ENCODE results near the gene ARHGEF38. TPM values are rescaled to one million over a fixed set of nuclear protein-coding genes. Genes with fewer than 3 reads are reported as not detected.

ARHGEF38 gene
- total RNA-seq, 1 donor = not detected

GRCh38 chr4:105633241-105633640 is 80.8 kb downstream of the ARHGEF38 start:
- H3K27me3 ChIP-seq (ENCODE audit: insufficient read depth, low read length) = peaks cover 4% of the 10 kb centered on the region
- H3K36me3 ChIP-seq (ENCODE audit: insufficient read depth, low read length) = no peaks in the 10 kb centered on the region
- H3K4me1 ChIP-seq (ENCODE audit: insufficient read depth, low read length) = no peaks in the 10 kb centered on the region
- no peak overlapping the region for H3K4me3 ChIP-seq (ENCODE audit: insufficient read depth, low read length)
- H3K79me2 ChIP-seq (ENCODE audit: insufficient read depth, low read length) = no peaks in the 10 kb centered on the region
- no peaks in the 10 kb centered on the region for H4K20me1 ChIP-seq (ENCODE audit: insufficient read depth, low read length)
- no peak overlapping the region for H2AFZ ChIP-seq (ENCODE audit: low read length)
- H3K4me2 ChIP-seq (ENCODE audit: insufficient read depth, low read length) = no peak overlapping the region
- DNase-seq (ENCODE audit: insufficient read length, low spot score, missing footprints) = no peak
- no peak overlapping the region for H3K27ac ChIP-seq (ENCODE audit: low read depth, low read length)
- no peak for TF ChIP-seq CTCF (IDR thresholded peaks at IDR 0.05; ENCODE audit: extremely low read depth, low read depth, low read length)
- no peaks in the 10 kb centered on the region for H3K9me3 ChIP-seq (ENCODE audit: low read depth, low read length)

GRCh38 chr4:105634402-105635080 is 82.1 kb downstream of the ARHGEF38 start:
- H3K4me2 ChIP-seq (ENCODE audit: insufficient read depth, low read length) = no peak overlapping the region
- no peak for TF ChIP-seq CTCF (IDR thresholded peaks at IDR 0.05; ENCODE audit: extremely low read depth, low read depth, low read length)
- no peaks in the 10 kb centered on the region for H3K36me3 ChIP-seq (ENCODE audit: insufficient read depth, low read length)
- H2AFZ ChIP-seq (ENCODE audit: low read length) = no peak overlapping the region
- H3K9me3 ChIP-seq (ENCODE audit: low read depth, low read length) = no peaks in the 10 kb centered on the region
- H3K27me3 ChIP-seq (ENCODE audit: insufficient read depth, low read length) = no peaks in the 10 kb centered on the region
- H3K4me3 ChIP-seq (ENCODE audit: insufficient read depth, low read length) = no peak overlapping the region
- DNase-seq (ENCODE audit: insufficient read length, low spot score, missing footprints) = no peak
- H3K4me1 ChIP-seq (ENCODE audit: insufficient read depth, low read length) = no peaks in the 10 kb centered on the region
- no peaks in the 10 kb centered on the region for H3K79me2 ChIP-seq (ENCODE audit: insufficient read depth, low read length)
- H3K27ac ChIP-seq (ENCODE audit: low read depth, low read length) = no peak overlapping the region
- no peaks in the 10 kb centered on the region for H4K20me1 ChIP-seq (ENCODE audit: insufficient read depth, low read length)

GRCh38 chr4:105637408-105638176 is 85.2 kb downstream of the ARHGEF38 start:
- no peaks in the 10 kb centered on the region for H3K36me3 ChIP-seq (ENCODE audit: insufficient read depth, low read length)
- H3K4me2 ChIP-seq (ENCODE audit: insufficient read depth, low read length) = no peak overlapping the region
- no peaks in the 10 kb centered on the region for H3K79me2 ChIP-seq (ENCODE audit: insufficient read depth, low read length)
- no peak overlapping the region for H3K27ac ChIP-seq (ENCODE audit: low read depth, low read length)
- H3K4me3 ChIP-seq (ENCODE audit: insufficient read depth, low read length) = no peak overlapping the region
- H2AFZ ChIP-seq (ENCODE audit: low read length) = no peak overlapping the region
- H3K27me3 ChIP-seq (ENCODE audit: insufficient read depth, low read length) = no peaks in the 10 kb centered on the region
- no peaks in the 10 kb centered on the region for H3K9me3 ChIP-seq (ENCODE audit: low read depth, low read length)
- TF ChIP-seq CTCF (IDR thresholded peaks at IDR 0.05; ENCODE audit: extremely low read depth, low read depth, low read length) = no peak
- H3K4me1 ChIP-seq (ENCODE audit: insufficient read depth, low read length) = no peaks in the 10 kb centered on the region
- DNase-seq (ENCODE audit: insufficient read length, low spot score, missing footprints) = no peak
- H4K20me1 ChIP-seq (ENCODE audit: insufficient read depth, low read length) = no peaks in the 10 kb centered on the region

GRCh38 chr4:105641845-105642244 is 89.4 kb downstream of the ARHGEF38 start:
- Histone ChIP-seq H3K4me3 (ENCODE audit: insufficient read depth, low read length) (no peak overlapping the region), H3K9me3 (ENCODE audit: low read depth, low read length) (no peaks in the 10 kb centered on the region), H4K20me1 (ENCODE audit: insufficient read depth, low read length) (no peaks in the 10 kb centered on the region), H3K27me3 (ENCODE audit: insufficient read depth, low read length) (no peaks in the 10 kb centered on the region), H3K36me3 (ENCODE audit: insufficient read depth, low read length) (no peaks in the 10 kb centered on the region), H2AFZ (ENCODE audit: low read length) (no peak overlapping the region), H3K79me2 (ENCODE audit: insufficient read depth, low read length) (no peaks in the 10 kb centered on the region), H3K27ac (ENCODE audit: low read depth, low read length) (no peak overlapping the region), H3K4me1 (ENCODE audit: insufficient read depth, low read length) (no peaks in the 10 kb centered on the region), H3K4me2 (ENCODE audit: insufficient read depth, low read length) (no peak overlapping the region)
- TF ChIP-seq CTCF (IDR thresholded peaks at IDR 0.05; ENCODE audit: extremely low read depth, low read depth, low read length) = no peak
- no peak for DNase-seq (ENCODE audit: insufficient read length, low spot score, missing footprints)
